ENCODE data around the gene KLRC1. TPM values are rescaled to one million over a fixed set of nuclear protein-coding genes. Genes with fewer than 3 reads are reported as not detected.
"Not testable (repeated sequence)": the region's sequence is repeated elsewhere in the genome, so short reads cannot be mapped to it uniquely, and the experiment has no call there.

KLRC1 gene
- total and polyA plus RNA-seq, 9 of the 15 experiments (the other 6 are each of a cell fraction or from before 2014, with no cell fraction given), result not detected

DNA sequence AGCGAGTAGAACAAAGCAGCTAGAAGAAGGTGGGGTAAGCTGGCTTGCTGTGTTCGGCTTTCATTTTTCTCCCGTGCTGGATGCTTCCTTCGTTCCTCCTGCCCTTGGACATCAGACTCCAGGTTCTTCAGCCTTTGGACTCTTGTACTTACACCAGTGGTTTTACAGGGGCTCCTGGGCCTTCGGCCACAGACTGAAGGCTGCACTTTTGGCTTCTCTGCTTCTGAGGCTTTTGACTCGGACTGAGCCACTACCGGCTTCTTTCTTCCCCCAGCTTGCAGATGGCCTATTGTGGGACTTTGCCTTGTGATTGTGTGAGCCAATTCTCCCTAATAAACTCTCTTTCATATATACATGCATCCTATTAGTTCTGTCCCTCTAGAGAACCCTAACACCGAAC is 27.2 kb downstream of the KLRC1 start:
- H3K9me1 ChIP-seq (ENCODE audit: control insufficient read depth, insufficient read depth, low read length); POLR2A ChIA-PET; H3K4me1 ChIP-seq (replicated peaks in 1 of 2; ENCODE audit: control insufficient read depth in 2 of 2, insufficient read depth in 2 of 2, low read length in 2 of 2); DNase-seq (ENCODE audit: extremely low read depth in 1 of 4, low spot score in 3 of 4); H3K9me3 ChIP-seq (replicated peaks; ENCODE audit: control insufficient read depth, insufficient read depth, low read depth, low read length); H3K27me3 ChIP-seq (ENCODE audit: control insufficient read depth in 2 of 2, insufficient read depth in 2 of 2, low read length in 2 of 2); H3K27ac ChIP-seq (ENCODE audit: extremely low read depth, low read depth, low read length); in situ Hi-C loops (cut with MboI); ATAC-seq; H3K4me3 ChIP-seq; H3K9ac ChIP-seq (ENCODE audit: insufficient read depth in 1 of 2, low read depth in 2 of 2, low read length in 2 of 2); H3K79me2 ChIP-seq (ENCODE audit: control insufficient read depth, insufficient read depth, low read length); intact Hi-C loops (cut with micrococcal nuclease); BruUV-seq (replicated peaks); H3K36me3 ChIP-seq (ENCODE audit: control insufficient read depth, insufficient read depth, low read length); FAIRE-seq; H3K4me2 ChIP-seq (ENCODE audit: insufficient read depth, low read length); CTCF ChIA-PET (ENCODE audit: low intra/inter-chr PET ratio); H4K20me1 ChIP-seq (replicated peaks; ENCODE audit: control insufficient read depth, insufficient read depth, low read length): not testable (repeated sequence)
- H2AFZ ChIP-seq (ENCODE audit: low read depth, low read length), result 0 out of 2 replicates have a peak overlapping the region, but pooled peaks have one; percentile 45
- WGBS (ENCODE audit: insufficient coverage, low coverage, missing lambda C conversion rate), result 60% methylated on average over 1 of the region's 8 CpGs

DNA sequence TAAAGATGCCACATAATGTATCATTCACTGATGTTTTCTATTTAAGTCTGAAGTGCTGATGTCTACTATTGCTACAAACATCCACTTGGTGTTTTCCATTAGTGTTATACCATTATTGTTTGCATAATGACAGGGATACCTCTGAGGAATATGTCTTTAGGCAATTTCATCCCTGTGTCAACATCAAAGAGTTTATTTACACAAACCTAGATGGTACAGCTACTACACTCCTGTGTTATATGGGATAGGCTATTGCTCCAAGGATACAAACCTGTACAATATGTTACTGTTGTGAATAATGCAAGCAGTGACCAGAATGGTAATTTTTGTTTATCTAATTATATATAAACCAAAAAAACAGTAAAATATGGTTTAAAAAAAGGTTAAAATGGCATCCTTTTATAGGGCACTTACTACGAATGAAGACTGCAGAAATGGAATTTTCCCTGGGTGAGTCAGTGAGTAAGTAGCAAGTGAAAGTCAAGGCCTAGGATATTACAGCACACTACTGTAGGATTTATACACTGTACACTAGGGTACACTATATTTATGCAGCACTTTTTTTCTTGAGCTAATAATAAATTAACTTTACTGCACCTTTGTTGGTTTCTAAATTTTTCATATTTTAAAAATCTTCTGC is 28.8 kb downstream of the KLRC1 start:
- H3K36me3 ChIP-seq (ENCODE audit: control insufficient read depth, insufficient read depth, low read length); H3K9ac ChIP-seq (ENCODE audit: insufficient read depth in 1 of 2, low read depth in 2 of 2, low read length in 2 of 2); BruUV-seq (replicated peaks); H4K20me1 ChIP-seq (replicated peaks; ENCODE audit: control insufficient read depth, insufficient read depth, low read length); FAIRE-seq; H3K9me3 ChIP-seq (replicated peaks; ENCODE audit: control insufficient read depth, insufficient read depth, low read depth, low read length); H3K4me1 ChIP-seq (replicated peaks in 1 of 2; ENCODE audit: control insufficient read depth in 2 of 2, insufficient read depth in 2 of 2, low read length in 2 of 2); POLR2A ChIA-PET; H3K4me2 ChIP-seq (ENCODE audit: insufficient read depth, low read length); H3K4me3 ChIP-seq; in situ Hi-C loops (cut with MboI); H3K79me2 ChIP-seq (ENCODE audit: control insufficient read depth, insufficient read depth, low read length); CTCF ChIA-PET (ENCODE audit: low intra/inter-chr PET ratio); H2AFZ ChIP-seq (ENCODE audit: low read depth, low read length); intact Hi-C loops (cut with micrococcal nuclease); H3K27me3 ChIP-seq (ENCODE audit: control insufficient read depth in 2 of 2, insufficient read depth in 2 of 2, low read length in 2 of 2); H3K27ac ChIP-seq (ENCODE audit: extremely low read depth, low read depth, low read length); ATAC-seq; H3K9me1 ChIP-seq (ENCODE audit: control insufficient read depth, insufficient read depth, low read length); DNase-seq (ENCODE audit: extremely low read depth in 1 of 4, low spot score in 3 of 4): not testable (repeated sequence)
- WGBS (ENCODE audit: insufficient coverage, low coverage, missing lambda C conversion rate), result 50% methylated on average over 1 of the region's 1 CpG

DNA sequence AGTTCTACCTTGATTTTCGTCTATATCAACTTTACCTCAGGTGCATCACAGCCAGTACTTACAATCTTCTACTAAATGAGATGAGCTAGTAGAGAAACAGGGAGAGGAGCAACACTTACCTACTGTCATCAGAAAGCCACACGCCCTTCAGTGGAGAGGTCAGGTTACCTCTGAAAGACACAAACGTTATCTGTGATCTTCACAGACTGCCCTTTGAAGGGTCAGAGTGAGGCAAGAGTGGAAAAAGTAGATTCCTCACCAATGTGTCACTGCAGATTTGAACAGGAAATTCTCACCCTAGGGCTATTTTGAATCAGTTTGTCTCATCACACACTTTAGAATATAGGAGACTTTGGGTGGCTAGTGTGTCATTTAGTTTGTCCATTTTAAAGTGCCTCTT is 31.0 kb downstream of the KLRC1 start:
- BruUV-seq (replicated peaks); H2AFZ ChIP-seq (ENCODE audit: low read depth, low read length); POLR2A ChIA-PET; H3K4me3 ChIP-seq; in situ Hi-C loops (cut with MboI); H3K9me1 ChIP-seq (ENCODE audit: control insufficient read depth, insufficient read depth, low read length); H3K4me1 ChIP-seq (replicated peaks in 1 of 2; ENCODE audit: control insufficient read depth in 2 of 2, insufficient read depth in 2 of 2, low read length in 2 of 2); intact Hi-C loops (cut with micrococcal nuclease); H3K27me3 ChIP-seq (ENCODE audit: control insufficient read depth in 2 of 2, insufficient read depth in 2 of 2, low read length in 2 of 2); CTCF ChIA-PET (ENCODE audit: low intra/inter-chr PET ratio); H3K79me2 ChIP-seq (ENCODE audit: control insufficient read depth, insufficient read depth, low read length); H3K36me3 ChIP-seq (ENCODE audit: control insufficient read depth, insufficient read depth, low read length); H3K27ac ChIP-seq (ENCODE audit: extremely low read depth, low read depth, low read length); H3K4me2 ChIP-seq (ENCODE audit: insufficient read depth, low read length); H4K20me1 ChIP-seq (replicated peaks; ENCODE audit: control insufficient read depth, insufficient read depth, low read length); H3K9me3 ChIP-seq (replicated peaks; ENCODE audit: control insufficient read depth, insufficient read depth, low read depth, low read length); H3K9ac ChIP-seq (ENCODE audit: insufficient read depth in 1 of 2, low read depth in 2 of 2, low read length in 2 of 2); DNase-seq (ENCODE audit: extremely low read depth in 1 of 4, low spot score in 3 of 4): not testable (repeated sequence)
- ATAC-seq, result peak; percentile 69
- no CpG with 5 or more reads among the region's 3 CpGs for WGBS (ENCODE audit: insufficient coverage, low coverage, missing lambda C conversion rate)
- peak; percentile 54 for FAIRE-seq

DNA sequence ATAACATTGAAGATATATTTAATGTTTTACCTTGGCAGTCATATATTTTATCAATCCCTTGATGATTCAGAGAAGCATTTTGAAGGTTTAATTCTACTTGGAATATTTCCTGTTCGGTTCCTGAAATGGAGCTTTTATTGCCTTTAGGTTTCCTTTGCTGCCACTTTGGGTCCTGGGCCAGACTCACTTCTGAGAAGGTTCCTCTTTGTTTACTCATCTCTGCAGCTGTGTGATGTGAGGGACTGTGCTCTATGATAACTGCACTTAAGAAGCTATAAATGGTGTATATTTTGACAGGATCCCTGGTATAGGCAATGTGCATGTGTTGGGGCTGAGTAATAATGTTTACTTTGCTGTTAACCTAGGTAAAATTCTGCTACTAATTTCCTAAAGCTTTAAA is 32.8 kb downstream of the KLRC1 start, which contains the start of gene KLRC3:
Gene KLRC3, minus strand, starts transcription at position 262 of the 400 bp plus-strand sequence. Its CDS starts 45 bp downstream, at position 217.
- H3K36me3 ChIP-seq (ENCODE audit: control insufficient read depth, insufficient read depth, low read length); H3K27ac ChIP-seq (ENCODE audit: extremely low read depth, low read depth, low read length); CTCF ChIA-PET (ENCODE audit: low intra/inter-chr PET ratio); H3K9me1 ChIP-seq (ENCODE audit: control insufficient read depth, insufficient read depth, low read length); H3K4me2 ChIP-seq (ENCODE audit: insufficient read depth, low read length); H3K4me3 ChIP-seq; H3K4me1 ChIP-seq (replicated peaks in 1 of 2; ENCODE audit: control insufficient read depth in 2 of 2, insufficient read depth in 2 of 2, low read length in 2 of 2); in situ Hi-C loops (cut with MboI); H3K27me3 ChIP-seq (ENCODE audit: control insufficient read depth in 2 of 2, insufficient read depth in 2 of 2, low read length in 2 of 2); H3K9me3 ChIP-seq (replicated peaks; ENCODE audit: control insufficient read depth, insufficient read depth, low read depth, low read length); POLR2A ChIA-PET; H4K20me1 ChIP-seq (replicated peaks; ENCODE audit: control insufficient read depth, insufficient read depth, low read length); H3K9ac ChIP-seq (ENCODE audit: insufficient read depth in 1 of 2, low read depth in 2 of 2, low read length in 2 of 2); H3K79me2 ChIP-seq (ENCODE audit: control insufficient read depth, insufficient read depth, low read length); FAIRE-seq; BruUV-seq (replicated peaks); intact Hi-C loops (cut with micrococcal nuclease); DNase-seq (ENCODE audit: extremely low read depth in 1 of 4, low spot score in 3 of 4): not testable (repeated sequence)
- H2AFZ ChIP-seq (ENCODE audit: low read depth, low read length), result peak within 1 kb of the TSS; percentile 62; the same call in 1 of the 2 replicates
- no CpG with 5 or more reads among the region's 1 CpG for WGBS (ENCODE audit: insufficient coverage, low coverage, missing lambda C conversion rate)
- peak; percentile 69; the same call in 2 of the 3 replicates for ATAC-seq
